Fibroblast of lung (primary cell): Measurements from ENCODE around the gene TNNT1. TPM values are rescaled to one million over a fixed set of nuclear protein-coding genes. Genes with fewer than 3 reads are reported as not detected.

Experiments used
- DNase-seq, 2 donors: peaks; one replicate each; pipeline versions ENCODE4 v3.0.0 to v3.0.0-alpha.2; 2010; ENCODE audit warnings: low read depth in 2 of 2
- H2AFZ ChIP-seq: 2 replicates; pipeline ENCODE4 v1.5.1; 2012; ENCODE audit warnings: low read length, control low read depth, inconsistent platforms
- H3K27ac ChIP-seq: 2 replicates; pipeline ENCODE4 v1.5.1; 2011; ENCODE audit warnings: low read length, control low read depth; ENCODE audit not compliant: insufficient read depth
- H3K27me3 ChIP-seq: 2 replicates; pipeline ENCODE4 v1.5.1; 2011; ENCODE audit warnings: mild to moderate bottlenecking, low read length; ENCODE audit not compliant: control insufficient read depth, insufficient read depth
- H3K36me3 ChIP-seq: 2 replicates; pipeline ENCODE4 v1.5.1; 2011; ENCODE audit warnings: low read length; ENCODE audit not compliant: control insufficient read depth, insufficient read depth
- H3K4me1 ChIP-seq: 2 replicates; pipeline ENCODE4 v1.5.1; 2011; ENCODE audit warnings: low read length; ENCODE audit not compliant: control insufficient read depth, insufficient read depth; ENCODE audit errors: extremely low read depth
- H3K4me2 ChIP-seq: 2 replicates; pipeline ENCODE4 v1.5.1; 2011; ENCODE audit warnings: low read length, control low read depth; ENCODE audit not compliant: insufficient read depth; ENCODE audit errors: extremely low read depth
- H3K4me3 ChIP-seq, 4 experiments: fragments of 200-600 bp in 1 of 4; sonication (generic) in 1 of 4; replicated peaks in 1 of 4; 2 replicates each; pipeline ENCODE4 v1.5.1; 2011 to 2016; ENCODE audit warnings: low read length in 4 of 4, low read depth in 3 of 4, mild to moderate bottlenecking in 3 of 4, control low read depth in 2 of 4, inconsistent platforms in 1 of 4, mixed read lengths in 1 of 4; ENCODE audit not compliant: insufficient read depth in 1 of 4; ENCODE audit errors: control extremely low read depth in 1 of 4
- H3K79me2 ChIP-seq: 2 replicates; pipeline ENCODE4 v1.5.1; 2012; ENCODE audit warnings: mild to moderate bottlenecking, low read length, inconsistent platforms; ENCODE audit not compliant: control insufficient read depth, insufficient read depth
- H3K9ac ChIP-seq: 2 replicates; pipeline ENCODE4 v1.5.1; 2011; ENCODE audit warnings: mild to moderate bottlenecking, low read length, control low read depth; ENCODE audit not compliant: insufficient read depth
- H3K9me3 ChIP-seq: 2 replicates; pipeline ENCODE4 v1.5.1; 2012; ENCODE audit warnings: low read depth, low read length; ENCODE audit not compliant: control insufficient read depth, insufficient read depth
- H4K20me1 ChIP-seq: 2 replicates; pipeline ENCODE4 v1.5.1; 2011; ENCODE audit warnings: low read length; ENCODE audit not compliant: control insufficient read depth, insufficient read depth; ENCODE audit errors: extremely low read depth
- EZH2 ChIP-seq: IDR thresholded peaks from 2 replicates; pipeline ENCODE4 v1.5.1; 2012; ENCODE audit warnings: low read length, control low read depth, mild to moderate bottlenecking; ENCODE audit errors: missing control alignments
- polyA plus RNA-seq, 2 donors: library from polyadenylated mRNA; depleted of rRNA in 1 of 2; stranded (reverse) in 1 of 2; unstranded in 1 of 2; fragments of >200 nt; gene quantifications; 2 replicates each; pipeline ENCODE4 v1.2.1, GENCODE V29; 2011 to 2012; ENCODE audit warnings: missing spikeins in 1 of 2
- total RNA-seq: library from RNA; depleted of rRNA; stranded (reverse); fragments of >200 nt; gene quantifications from 2 replicates; pipeline ENCODE4 v1.2.1, GENCODE V29; 2014
- TF ChIP-seq, protein P1 (sequence below), 2 donors: IDR thresholded peaks in 1 of 2; conservative IDR thresholded peaks in 1 of 2; 1 replicate in 1 of 2; 2 replicates in 1 of 2; pipeline ENCODE4 v1.5.1; 2011 to 2012; ENCODE audit warnings: low read length in 2 of 2, control low read depth in 1 of 2, inconsistent platforms in 1 of 2, low read depth in 1 of 2, mild to moderate bottlenecking in 1 of 2

The TNNT1 gene
- total and polyA plus RNA-seq, 2 donors (not counting 1 experiment from before 2014, with no cell fraction given) = 1.7 to 10.4 TPM

DNA sequence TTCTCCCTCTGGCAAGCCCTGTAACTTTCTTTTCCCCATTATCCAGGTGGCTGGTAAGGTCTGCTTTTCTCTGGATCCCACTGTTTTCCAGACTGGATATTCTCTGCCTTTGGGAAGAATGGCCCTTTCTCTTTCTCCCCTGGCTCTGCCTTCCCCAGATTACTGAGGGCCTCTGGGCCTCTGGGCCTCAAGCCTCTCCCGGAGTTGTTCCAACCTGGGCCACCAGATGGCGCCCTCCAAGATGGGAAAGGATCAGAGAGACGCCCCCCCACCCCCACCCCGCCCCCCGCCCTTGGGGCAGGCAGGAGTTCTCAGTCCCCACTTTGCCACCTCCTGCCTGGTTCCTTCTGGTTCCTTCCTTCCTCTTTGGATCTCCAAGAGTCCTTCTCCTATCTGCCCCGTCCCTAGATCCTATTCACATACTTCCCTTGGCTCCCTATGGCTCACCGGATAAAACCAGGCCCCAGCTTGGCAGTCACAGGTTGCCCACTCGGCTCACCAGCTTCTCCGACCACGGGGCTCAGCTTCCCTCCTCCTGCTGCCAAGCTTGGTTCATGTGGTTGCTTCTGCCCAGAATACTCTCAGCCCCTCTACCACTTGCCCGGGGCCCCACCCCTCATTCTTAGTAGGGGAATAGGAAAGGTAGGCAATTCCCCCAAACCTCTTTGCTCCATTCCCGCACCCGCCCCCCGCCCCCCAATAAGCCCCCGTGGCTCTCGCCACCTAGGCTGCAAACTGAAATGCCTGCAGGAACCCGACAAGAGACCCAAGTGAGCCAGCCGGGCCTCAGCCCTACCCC is 60.3 kb downstream of the TNNT1 start:
- H4K20me1 ChIP-seq = peaks cover 2% of the 10 kb centered on the region
- H3K4me1 ChIP-seq = peaks cover 9% of the 10 kb centered on the region
- no peak overlapping the region for H3K27ac ChIP-seq
- H3K27me3 ChIP-seq = peaks cover 18% of the 10 kb centered on the region
- DNase-seq = peak; percentile 32 to 61
- H2AFZ ChIP-seq = no peak overlapping the region
- H3K9me3 ChIP-seq = no peaks in the 10 kb centered on the region
- H3K9ac ChIP-seq = peak overlapping the region; percentile 13
- no peak overlapping the region for H3K4me3 ChIP-seq
- TF ChIP-seq, protein P1, sequence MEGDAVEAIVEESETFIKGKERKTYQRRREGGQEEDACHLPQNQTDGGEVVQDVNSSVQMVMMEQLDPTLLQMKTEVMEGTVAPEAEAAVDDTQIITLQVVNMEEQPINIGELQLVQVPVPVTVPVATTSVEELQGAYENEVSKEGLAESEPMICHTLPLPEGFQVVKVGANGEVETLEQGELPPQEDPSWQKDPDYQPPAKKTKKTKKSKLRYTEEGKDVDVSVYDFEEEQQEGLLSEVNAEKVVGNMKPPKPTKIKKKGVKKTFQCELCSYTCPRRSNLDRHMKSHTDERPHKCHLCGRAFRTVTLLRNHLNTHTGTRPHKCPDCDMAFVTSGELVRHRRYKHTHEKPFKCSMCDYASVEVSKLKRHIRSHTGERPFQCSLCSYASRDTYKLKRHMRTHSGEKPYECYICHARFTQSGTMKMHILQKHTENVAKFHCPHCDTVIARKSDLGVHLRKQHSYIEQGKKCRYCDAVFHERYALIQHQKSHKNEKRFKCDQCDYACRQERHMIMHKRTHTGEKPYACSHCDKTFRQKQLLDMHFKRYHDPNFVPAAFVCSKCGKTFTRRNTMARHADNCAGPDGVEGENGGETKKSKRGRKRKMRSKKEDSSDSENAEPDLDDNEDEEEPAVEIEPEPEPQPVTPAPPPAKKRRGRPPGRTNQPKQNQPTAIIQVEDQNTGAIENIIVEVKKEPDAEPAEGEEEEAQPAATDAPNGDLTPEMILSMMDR (conservative IDR thresholded peaks at IDR 0.05 in 1 of 2, IDR thresholded peaks at IDR 0.05 in 1 of 2; ENCODE audit: low read depth in 1 of 2, low read length in 2 of 2) = peak; percentile 44 to 64
- no peak for TF ChIP-seq EZH2
- peaks cover 16% of the 10 kb centered on the region for H3K36me3 ChIP-seq
- no peak overlapping the region for H3K4me2 ChIP-seq
- H3K79me2 ChIP-seq = no peaks in the 10 kb centered on the region

DNA sequence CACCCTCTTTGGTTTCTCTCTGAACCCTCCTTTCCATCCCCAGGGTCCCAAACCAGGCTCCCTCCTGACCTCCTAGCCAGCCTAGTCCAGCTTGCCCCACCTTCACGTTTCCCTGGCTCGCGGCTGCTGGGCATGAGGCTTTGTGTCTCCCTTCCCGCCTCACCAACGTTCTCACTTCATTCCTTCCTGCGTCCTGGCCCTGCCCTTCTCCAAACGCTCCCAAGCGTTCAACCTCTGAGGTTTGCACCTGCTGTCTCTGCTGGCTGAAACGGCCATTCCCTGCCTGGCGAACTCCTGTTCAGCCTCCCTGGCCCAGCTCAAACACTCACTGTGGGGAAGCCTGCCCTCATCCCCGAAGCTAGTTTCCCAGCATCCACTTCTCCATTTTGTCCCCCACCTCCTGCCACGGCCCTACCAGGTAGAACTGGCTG is 61.0 kb downstream of the TNNT1 start:
- H4K20me1 ChIP-seq = peaks cover 2% of the 10 kb centered on the region
- H3K79me2 ChIP-seq = no peaks in the 10 kb centered on the region
- H3K9ac ChIP-seq = no peak overlapping the region
- peaks cover 16% of the 10 kb centered on the region for H3K36me3 ChIP-seq
- H3K4me1 ChIP-seq = peaks cover 9% of the 10 kb centered on the region
- H2AFZ ChIP-seq = no peak overlapping the region
- H3K4me2 ChIP-seq = peak overlapping the region; percentile 73
- H3K27ac ChIP-seq = peak overlapping the region; percentile 1
- no peak for DNase-seq
- peaks cover 20% of the 10 kb centered on the region for H3K27me3 ChIP-seq
- no peak for TF ChIP-seq EZH2
- TF ChIP-seq, protein P1 (conservative IDR thresholded peaks at IDR 0.05 in 1 of 2, IDR thresholded peaks at IDR 0.05 in 1 of 2; ENCODE audit: low read depth in 1 of 2, low read length in 2 of 2) = no peak
- H3K9me3 ChIP-seq = no peaks in the 10 kb centered on the region
- H3K4me3 ChIP-seq = peak overlapping the region in 1 of 4 experiments; percentile 62

DNA sequence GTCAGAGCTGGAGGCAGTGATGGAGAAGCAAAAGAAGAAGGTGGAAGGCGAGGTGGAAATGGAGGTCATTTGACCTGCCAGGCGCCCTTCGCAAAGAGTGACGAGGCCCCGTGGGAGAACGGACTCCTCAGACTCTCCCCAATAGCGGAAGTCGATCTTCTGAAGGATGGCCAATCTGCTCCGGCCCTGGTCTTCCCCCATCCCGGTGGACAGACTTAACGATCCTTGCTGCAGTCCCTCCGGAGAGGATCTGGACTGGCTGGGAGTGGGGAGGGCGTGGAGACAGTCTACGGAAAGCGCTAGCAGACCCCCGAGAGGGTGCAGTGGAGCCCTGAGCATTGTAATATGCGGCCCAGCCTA is 61.5 kb downstream of the TNNT1 start:
- H3K36me3 ChIP-seq = peaks cover 14% of the 10 kb centered on the region
- peaks cover 9% of the 10 kb centered on the region for H3K4me1 ChIP-seq
- H3K9me3 ChIP-seq = no peaks in the 10 kb centered on the region
- TF ChIP-seq, protein P1 (conservative IDR thresholded peaks at IDR 0.05 in 1 of 2, IDR thresholded peaks at IDR 0.05 in 1 of 2; ENCODE audit: low read depth in 1 of 2, low read length in 2 of 2) = no peak
- TF ChIP-seq EZH2 = no peak
- peak overlapping the region; percentile 53 to 62 (median 59) for H3K4me3 ChIP-seq
- peaks cover 2% of the 10 kb centered on the region for H4K20me1 ChIP-seq
- peak; percentile 16 to 19 for DNase-seq
- H3K27me3 ChIP-seq = peaks cover 23% of the 10 kb centered on the region
- H3K27ac ChIP-seq = no peak overlapping the region
- H2AFZ ChIP-seq = no peak overlapping the region
- peak overlapping the region; percentile 73 for H3K4me2 ChIP-seq
- no peaks in the 10 kb centered on the region for H3K79me2 ChIP-seq
- H3K9ac ChIP-seq = no peak overlapping the region
